ENCODE measurements around the gene RSRC1.

The RSRC1 gene

GRCh38 chr3:158086776-158087175, 23.1 kb upstream of the RSRC1 start:
- no peak for TF ChIP-seq CREB1 (IDR thresholded peaks at IDR 0.05; ENCODE audit: low read depth)
- no peak for TF ChIP-seq ZBTB7A (IDR thresholded peaks at IDR 0.05; ENCODE audit: low read depth)
- no peak for TF ChIP-seq FOXM1 (IDR thresholded peaks at IDR 0.05; ENCODE audit: borderline replicate concordance, low read depth)

GRCh38 chr3:158091531-158091930, 18.4 kb upstream of the RSRC1 start:
- TF ChIP-seq TEAD4 (IDR thresholded peaks at IDR 0.05): no peak
- no peak for TF ChIP-seq EP300 (IDR thresholded peaks at IDR 0.05; ENCODE audit: borderline replicate concordance)
- no peak for TF ChIP-seq EGR1 (IDR thresholded peaks at IDR 0.05)
- no peak for TF ChIP-seq TAF1 (IDR thresholded peaks at IDR 0.05; ENCODE audit: low read depth)
- TF ChIP-seq FOXM1 (IDR thresholded peaks at IDR 0.05; ENCODE audit: borderline replicate concordance, low read depth): no peak
- TF ChIP-seq ZBTB7A (IDR thresholded peaks at IDR 0.05; ENCODE audit: low read depth): no peak
- TF ChIP-seq CEBPB (IDR thresholded peaks at IDR 0.05): no peak
- no peak for TF ChIP-seq YY1 (IDR thresholded peaks at IDR 0.05; ENCODE audit: low read depth)
- TF ChIP-seq REST (IDR thresholded peaks at IDR 0.05; ENCODE audit: low read depth): no peak
- TF ChIP-seq USF1 (IDR thresholded peaks at IDR 0.05): no peak
- TF ChIP-seq MAX (IDR thresholded peaks at IDR 0.05): no peak
- TF ChIP-seq CREB1 (IDR thresholded peaks at IDR 0.05; ENCODE audit: low read depth): no peak

GRCh38 chr3:158093526-158093925, 16.4 kb upstream of the RSRC1 start:
- TF ChIP-seq EP300 (IDR thresholded peaks at IDR 0.05; ENCODE audit: borderline replicate concordance) (no peak), YY1 (IDR thresholded peaks at IDR 0.05; ENCODE audit: low read depth) (no peak), TAF1 (IDR thresholded peaks at IDR 0.05; ENCODE audit: low read depth) (no peak), TEAD4 (IDR thresholded peaks at IDR 0.05) (no peak), TCF12 (IDR thresholded peaks at IDR 0.05; ENCODE audit: low read depth) (no peak), NFIC (IDR thresholded peaks at IDR 0.05) (no peak), MAX (IDR thresholded peaks at IDR 0.05) (no peak), CEBPB (IDR thresholded peaks at IDR 0.05) (no peak), REST (IDR thresholded peaks at IDR 0.05; ENCODE audit: low read depth) (no peak), ZBTB7A (IDR thresholded peaks at IDR 0.05; ENCODE audit: low read depth) (no peak), RAD21 (IDR thresholded peaks at IDR 0.05; ENCODE audit: low read depth) (no peak), USF1 (IDR thresholded peaks at IDR 0.05) (no peak), EGR1 (IDR thresholded peaks at IDR 0.05) (no peak), FOXM1 (IDR thresholded peaks at IDR 0.05; ENCODE audit: borderline replicate concordance, low read depth) (no peak), CREB1 (IDR thresholded peaks at IDR 0.05; ENCODE audit: low read depth) (no peak)

GRCh38 chr3:158094235-158095110, 15.4 kb upstream of the RSRC1 start:
- TF ChIP-seq EGR1 (IDR thresholded peaks at IDR 0.05): no peak
- no peak for TF ChIP-seq REST (IDR thresholded peaks at IDR 0.05; ENCODE audit: low read depth)
- no peak for TF ChIP-seq FOXM1 (IDR thresholded peaks at IDR 0.05; ENCODE audit: borderline replicate concordance, low read depth)
- TF ChIP-seq YY1 (IDR thresholded peaks at IDR 0.05; ENCODE audit: low read depth): no peak
- TF ChIP-seq ZBTB7A (IDR thresholded peaks at IDR 0.05; ENCODE audit: low read depth): no peak
- TF ChIP-seq CEBPB (IDR thresholded peaks at IDR 0.05): no peak
- no peak for TF ChIP-seq EP300 (IDR thresholded peaks at IDR 0.05; ENCODE audit: borderline replicate concordance)

Measured in Ishikawa (cell line).